Measurements from ENCODE around the gene AP1S1. TPM values are rescaled to one million over a fixed set of nuclear protein-coding genes. Genes with fewer than 3 reads are reported as not detected.

The AP1S1 gene
- total RNA-seq, 6 donors from 2014 or later = 17.1 to 41.9 (median 33.8) TPM

- Histone ChIP-seq H3K27ac (no peak overlapping the region), H3K36me3 (no peaks in the 10 kb centered on the region), H3K27me3 (peaks cover 0 to 95% (median 67%) of the 10 kb centered on the region in 4 donors), H3K4me1 (peaks cover 36 to 62% (median 46%) of the 10 kb centered on the region in 4 donors), H3K4me3 (no peak overlapping the region), H3K9me3 (no peaks in the 10 kb centered on the region)
- WGBS, 2 donors = 1 to 3% methylated on average over 13 to 18 of the region's 18 CpGs
- TF ChIP-seq POLR2AphosphoS5 (IDR thresholded peaks at IDR 0.05) (no peak), EP300 (IDR thresholded peaks at IDR 0.05) (no peak), POLR2A (IDR thresholded peaks at IDR 0.05) (no peak), CTCF (IDR thresholded peaks at IDR 0.05) (no peak)
- DNase-seq (no peak), ATAC-seq (ENCODE audit: low FRiP score in 2 of 2) (no peak)
Measured at GRCh38 chr7:101169110-101169837, 15.0 kb downstream of the AP1S1 start.

GRCh38 chr7:101169838-101170551, 15.7 kb downstream of the AP1S1 start:
- Histone ChIP-seq H3K27ac (no peak overlapping the region), H3K4me1 (peaks cover 30 to 60% (median 39%) of the 10 kb centered on the region in 4 donors), H3K27me3 (peaks cover 0 to 95% (median 66%) of the 10 kb centered on the region in 4 donors), H3K36me3 (no peaks in the 10 kb centered on the region), H3K4me3 (no peak overlapping the region), H3K9me3 (no peaks in the 10 kb centered on the region)
- peak; percentile 71 to 91 for DNase-seq
- peak; percentile 42 to 75 for ATAC-seq (ENCODE audit: low FRiP score in 2 of 2)
- WGBS, 2 donors = 1 to 3% methylated on average over 17 to 31 of the region's 33 CpGs
- TF ChIP-seq EP300 (IDR thresholded peaks at IDR 0.05) (no peak), POLR2A (IDR thresholded peaks at IDR 0.05) (no peak), POLR2AphosphoS5 (IDR thresholded peaks at IDR 0.05) (no peak), CTCF (IDR thresholded peaks at IDR 0.05) (peak; percentile 84 to 91 (median 87))

GRCh38 chr7:101170617-101171441, 16.6 kb downstream of the AP1S1 start:
- Histone ChIP-seq H3K9me3 (no peaks in the 10 kb centered on the region), H3K36me3 (no peaks in the 10 kb centered on the region), H3K27me3 (peaks cover 0 to 97% (median 68%) of the 10 kb centered on the region in 4 donors), H3K4me3 (no peak overlapping the region), H3K27ac (no peak overlapping the region), H3K4me1 (peaks cover 22 to 52% (median 30%) of the 10 kb centered on the region in 4 donors)
- ATAC-seq (ENCODE audit: low FRiP score in 2 of 2) (no peak), DNase-seq (no peak)
- WGBS, 2 donors = 6% methylated on average over 16 to 17 of the region's 17 CpGs
- TF ChIP-seq POLR2AphosphoS5 (IDR thresholded peaks at IDR 0.05) (no peak), CTCF (IDR thresholded peaks at IDR 0.05) (no peak), POLR2A (IDR thresholded peaks at IDR 0.05) (no peak), EP300 (IDR thresholded peaks at IDR 0.05) (no peak)

GRCh38 chr7:101171442-101171837, 17.2 kb downstream of the AP1S1 start:
- Histone ChIP-seq H3K27ac (no peak overlapping the region), H3K4me3 (no peak overlapping the region), H3K9me3 (no peaks in the 10 kb centered on the region), H3K27me3 (peaks cover 0 to 92% (median 62%) of the 10 kb centered on the region in 4 donors), H3K4me1 (peaks cover 20 to 46% (median 27%) of the 10 kb centered on the region in 4 donors), H3K36me3 (no peaks in the 10 kb centered on the region)
- TF ChIP-seq POLR2A (IDR thresholded peaks at IDR 0.05) (no peak), EP300 (IDR thresholded peaks at IDR 0.05) (no peak), CTCF (IDR thresholded peaks at IDR 0.05) (no peak), POLR2AphosphoS5 (IDR thresholded peaks at IDR 0.05) (no peak)
- WGBS, 2 donors = 1 to 4% methylated on average over 12 of the region's 13 CpGs
- ATAC-seq (ENCODE audit: low FRiP score in 2 of 2) (no peak), DNase-seq (no peak)

Measured in upper lobe of left lung (tissue), 6 donors.